Measurements from ENCODE around the gene SH3GL1. TPM values are rescaled to one million over a fixed set of nuclear protein-coding genes. Genes with fewer than 3 reads are reported as not detected.

SH3GL1 gene
- total and polyA plus RNA-seq, 4 donors = 37.7 to 69.7 (median 57.5) TPM

GRCh38 chr19:4358709-4359626 lies 41.4 kb downstream of the SH3GL1 start:
- DNase-seq (no peak), ATAC-seq (ENCODE audit: low FRiP score) (no peak)
- H3K27me3 ChIP-seq (ENCODE audit: control insufficient read depth in 1 of 2, insufficient read depth in 2 of 2, low read length in 1 of 2) = no peaks in the 10 kb centered on the region
- no peaks in the 10 kb centered on the region for H3K4me1 ChIP-seq (ENCODE audit: control insufficient read depth in 1 of 2, insufficient read depth in 2 of 2, low read length in 2 of 2)
- no peaks in the 10 kb centered on the region for H3K9me3 ChIP-seq (ENCODE audit: control insufficient read depth, low read length)
- no peak overlapping the region for H3K27ac ChIP-seq (ENCODE audit: low read depth in 1 of 2, low read length in 2 of 2)
- H3K36me3 ChIP-seq (ENCODE audit: control insufficient read depth in 1 of 2, insufficient read depth in 2 of 2, low read length in 1 of 2) = peaks cover 0 to 5% of the 10 kb centered on the region in 2 donors
- H3K4me3 ChIP-seq (ENCODE audit: low read length in 2 of 2) = no peak overlapping the region
- 85 to 87% methylated on average over 24 to 25 of the region's 25 CpGs for WGBS, 2 donors
- intact Hi-C loops (cut with DNase I) = no loop called here

GRCh38 chr19:4357921-4358326 lies 42.4 kb downstream of the SH3GL1 start:
- Histone ChIP-seq H3K4me1 (ENCODE audit: control insufficient read depth in 1 of 2, insufficient read depth in 2 of 2, low read length in 2 of 2) (no peaks in the 10 kb centered on the region), H3K36me3 (ENCODE audit: control insufficient read depth in 1 of 2, insufficient read depth in 2 of 2, low read length in 1 of 2) (peaks cover 0 to 3% of the 10 kb centered on the region in 2 donors), H3K27me3 (ENCODE audit: control insufficient read depth in 1 of 2, insufficient read depth in 2 of 2, low read length in 1 of 2) (no peaks in the 10 kb centered on the region), H3K4me3 (ENCODE audit: low read length in 2 of 2) (no peak overlapping the region), H3K9me3 (ENCODE audit: control insufficient read depth, low read length) (no peaks in the 10 kb centered on the region), H3K27ac (ENCODE audit: low read depth in 1 of 2, low read length in 2 of 2) (no peak overlapping the region)
- 85% methylated on average over 16 of the region's 16 CpGs for WGBS, 2 donors
- ATAC-seq (ENCODE audit: low FRiP score) (no peak), DNase-seq (no peak)
- intact Hi-C loops (cut with DNase I) = no loop called here

GRCh38 chr19:4357095-4357797 lies 43.1 kb downstream of the SH3GL1 start:
- H3K36me3 ChIP-seq (ENCODE audit: control insufficient read depth in 1 of 2, insufficient read depth in 2 of 2, low read length in 1 of 2) = peaks cover 0 to 3% of the 10 kb centered on the region in 2 donors
- ATAC-seq (ENCODE audit: low FRiP score) = no peak
- no peaks in the 10 kb centered on the region for H3K27me3 ChIP-seq (ENCODE audit: control insufficient read depth in 1 of 2, insufficient read depth in 2 of 2, low read length in 1 of 2)
- 77 to 79% methylated on average over 22 to 23 of the region's 23 CpGs for WGBS, 2 donors
- no peak overlapping the region for H3K27ac ChIP-seq (ENCODE audit: low read depth in 1 of 2, low read length in 2 of 2)
- no peak overlapping the region for H3K4me3 ChIP-seq (ENCODE audit: low read length in 2 of 2)
- H3K4me1 ChIP-seq (ENCODE audit: control insufficient read depth in 1 of 2, insufficient read depth in 2 of 2, low read length in 2 of 2) = no peaks in the 10 kb centered on the region
- DNase-seq = no peak
- no peaks in the 10 kb centered on the region for H3K9me3 ChIP-seq (ENCODE audit: control insufficient read depth, low read length)
- intact Hi-C loops (cut with DNase I) = no loop called here

GRCh38 chr19:4354897-4355296 lies 45.5 kb downstream of the SH3GL1 start:
- H3K27ac ChIP-seq (ENCODE audit: low read depth in 1 of 2, low read length in 2 of 2) = no peak overlapping the region
- H3K9me3 ChIP-seq (ENCODE audit: control insufficient read depth, low read length) = no peaks in the 10 kb centered on the region
- DNase-seq (no peak), ATAC-seq (ENCODE audit: low FRiP score) (no peak)
- H3K4me1 ChIP-seq (ENCODE audit: control insufficient read depth in 1 of 2, insufficient read depth in 2 of 2, low read length in 2 of 2) = no peaks in the 10 kb centered on the region
- WGBS, 2 donors = 77 to 83% methylated on average over 17 of the region's 17 CpGs
- H3K27me3 ChIP-seq (ENCODE audit: control insufficient read depth in 1 of 2, insufficient read depth in 2 of 2, low read length in 1 of 2) = no peaks in the 10 kb centered on the region
- intact Hi-C loops (cut with DNase I) = no loop called here
- peaks cover 0 to 3% of the 10 kb centered on the region in 2 donors for H3K36me3 ChIP-seq (ENCODE audit: control insufficient read depth in 1 of 2, insufficient read depth in 2 of 2, low read length in 1 of 2)
- no peak overlapping the region for H3K4me3 ChIP-seq (ENCODE audit: low read length in 2 of 2)

GRCh38 chr19:4354282-4354681 lies 46.1 kb downstream of the SH3GL1 start:
- Histone ChIP-seq H3K9me3 (ENCODE audit: control insufficient read depth, low read length) (no peaks in the 10 kb centered on the region), H3K4me3 (ENCODE audit: low read length in 2 of 2) (no peak overlapping the region), H3K4me1 (ENCODE audit: control insufficient read depth in 1 of 2, insufficient read depth in 2 of 2, low read length in 2 of 2) (no peaks in the 10 kb centered on the region), H3K36me3 (ENCODE audit: control insufficient read depth in 1 of 2, insufficient read depth in 2 of 2, low read length in 1 of 2) (no peaks in the 10 kb centered on the region), H3K27me3 (ENCODE audit: control insufficient read depth in 1 of 2, insufficient read depth in 2 of 2, low read length in 1 of 2) (no peaks in the 10 kb centered on the region), H3K27ac (ENCODE audit: low read depth in 1 of 2, low read length in 2 of 2) (no peak overlapping the region)
- 90% methylated on average over 12 of the region's 12 CpGs for WGBS, 2 donors
- no peak for DNase-seq
- intact Hi-C loops (cut with DNase I) = no loop called here
- ATAC-seq (ENCODE audit: low FRiP score) = no peak

GRCh38 chr19:4352701-4353121 lies 47.6 kb downstream of the SH3GL1 start:
- Histone ChIP-seq H3K27ac (ENCODE audit: low read depth in 1 of 2, low read length in 2 of 2) (no peak overlapping the region), H3K4me3 (ENCODE audit: low read length in 2 of 2) (no peak overlapping the region), H3K4me1 (ENCODE audit: control insufficient read depth in 1 of 2, insufficient read depth in 2 of 2, low read length in 2 of 2) (no peaks in the 10 kb centered on the region), H3K27me3 (ENCODE audit: control insufficient read depth in 1 of 2, insufficient read depth in 2 of 2, low read length in 1 of 2) (no peaks in the 10 kb centered on the region), H3K9me3 (ENCODE audit: control insufficient read depth, low read length) (no peaks in the 10 kb centered on the region), H3K36me3 (ENCODE audit: control insufficient read depth in 1 of 2, insufficient read depth in 2 of 2, low read length in 1 of 2) (no peaks in the 10 kb centered on the region)
- intact Hi-C loops (cut with DNase I) = no loop called here
- DNase-seq (peak; percentile 66 to 80), ATAC-seq (ENCODE audit: low FRiP score) (peak; percentile 61)
- 34 to 40% methylated on average over 9 of the region's 9 CpGs for WGBS, 2 donors

GRCh38 chr19:4350726-4351125 lies 49.6 kb downstream of the SH3GL1 start:
- no peak for ATAC-seq (ENCODE audit: low FRiP score)
- 95 to 96% methylated on average over 9 of the region's 9 CpGs for WGBS, 2 donors
- H3K4me3 ChIP-seq (ENCODE audit: low read length in 2 of 2) = no peak overlapping the region
- intact Hi-C loops (cut with DNase I) = no loop called here
- no peaks in the 10 kb centered on the region for H3K4me1 ChIP-seq (ENCODE audit: control insufficient read depth in 1 of 2, insufficient read depth in 2 of 2, low read length in 2 of 2)
- no peak for DNase-seq
- H3K9me3 ChIP-seq (ENCODE audit: control insufficient read depth, low read length) = no peaks in the 10 kb centered on the region
- no peaks in the 10 kb centered on the region for H3K27me3 ChIP-seq (ENCODE audit: control insufficient read depth in 1 of 2, insufficient read depth in 2 of 2, low read length in 1 of 2)
- H3K27ac ChIP-seq (ENCODE audit: low read depth in 1 of 2, low read length in 2 of 2) = no peak overlapping the region
- no peaks in the 10 kb centered on the region for H3K36me3 ChIP-seq (ENCODE audit: control insufficient read depth in 1 of 2, insufficient read depth in 2 of 2, low read length in 1 of 2)

GRCh38 chr19:4350111-4350510 lies 50.2 kb downstream of the SH3GL1 start:
- ATAC-seq (ENCODE audit: low FRiP score) = no peak
- DNase-seq = no peak
- Histone ChIP-seq H3K36me3 (ENCODE audit: control insufficient read depth in 1 of 2, insufficient read depth in 2 of 2, low read length in 1 of 2) (no peaks in the 10 kb centered on the region), H3K27ac (ENCODE audit: low read depth in 1 of 2, low read length in 2 of 2) (no peak overlapping the region), H3K27me3 (ENCODE audit: control insufficient read depth in 1 of 2, insufficient read depth in 2 of 2, low read length in 1 of 2) (no peaks in the 10 kb centered on the region), H3K4me3 (ENCODE audit: low read length in 2 of 2) (no peak overlapping the region), H3K4me1 (ENCODE audit: control insufficient read depth in 1 of 2, insufficient read depth in 2 of 2, low read length in 2 of 2) (no peaks in the 10 kb centered on the region), H3K9me3 (ENCODE audit: control insufficient read depth, low read length) (no peaks in the 10 kb centered on the region)
- WGBS, 2 donors = 86 to 89% methylated on average over 8 of the region's 8 CpGs
- intact Hi-C loops (cut with DNase I) = no loop called here
